Activated CD4-positive, alpha-beta T cell treated with anti-CD3 and anti-CD28 coated beads for 48 hours (primary cell): ENCODE results near the gene LRIG1.
"Not testable (repeated sequence)": the region's sequence is repeated elsewhere in the genome, so short reads cannot be mapped to it uniquely, and the experiment has no call there.

Source experiments
- DNase-seq: peaks from one replicate; pipeline ENCODE4 v3.0.0-alpha.2; 2020

The LRIG1 gene

GRCh38 chr3:66437341-66437929, 63.4 kb downstream of the LRIG1 start:
- no peak for DNase-seq

GRCh38 chr3:66435989-66436388, 64.8 kb downstream of the LRIG1 start:
- DNase-seq, result no peak

GRCh38 chr3:66434726-66435125, 66.1 kb downstream of the LRIG1 start:
- DNase-seq, result no peak

GRCh38 chr3:66433522-66433782, 67.4 kb downstream of the LRIG1 start:
- no peak for DNase-seq

GRCh38 chr3:66432767-66433521, 67.9 kb downstream of the LRIG1 start:
- no peak for DNase-seq

- no peak for DNase-seq
Observed at GRCh38 chr3:66432041-66432766, 68.6 kb downstream of the LRIG1 start.

GRCh38 chr3:66431494-66431893, 69.3 kb downstream of the LRIG1 start:
- no peak for DNase-seq

- DNase-seq, result no peak
Observed at GRCh38 chr3:66430876-66431275, 69.9 kb downstream of the LRIG1 start.

- DNase-seq, result no peak
Observed at GRCh38 chr3:66428733-66429132, 72.1 kb downstream of the LRIG1 start.

- DNase-seq, result no peak
Observed at GRCh38 chr3:66427951-66428474, 72.8 kb downstream of the LRIG1 start.

GRCh38 chr3:66427352-66427751, 73.5 kb downstream of the LRIG1 start:
- no peak for DNase-seq

GRCh38 chr3:66426135-66426534, 74.7 kb downstream of the LRIG1 start:
- no peak for DNase-seq

GRCh38 chr3:66425576-66426114, 75.2 kb downstream of the LRIG1 start:
- DNase-seq, result no peak

- no peak for DNase-seq
Observed at GRCh38 chr3:66425032-66425431, 75.8 kb downstream of the LRIG1 start.

GRCh38 chr3:66423791-66424190, 77.0 kb downstream of the LRIG1 start:
- DNase-seq, result peak; percentile 14

GRCh38 chr3:66421893-66422292, 78.9 kb downstream of the LRIG1 start:
- DNase-seq, result not testable (repeated sequence)

- DNase-seq, result not testable (repeated sequence)
Observed at GRCh38 chr3:66421144-66421543, 79.7 kb downstream of the LRIG1 start.

- DNase-seq, result no peak
Observed at GRCh38 chr3:66419036-66419435, 81.8 kb downstream of the LRIG1 start.

GRCh38 chr3:66418475-66418931, 82.3 kb downstream of the LRIG1 start:
- no peak for DNase-seq

- no peak for DNase-seq
Observed at GRCh38 chr3:66416556-66417304, 84.1 kb downstream of the LRIG1 start.

GRCh38 chr3:66415867-66416428, 84.9 kb downstream of the LRIG1 start:
- DNase-seq, result no peak

- DNase-seq, result no peak
Observed at GRCh38 chr3:66414846-66415245, 86.0 kb downstream of the LRIG1 start.
